Gastroesophageal sphincter (tissue), 2 donors: ENCODE measurements around the gene MICALL2.

Source experiments
- EP300 ChIP-seq: sonication (generic); formaldehyde crosslinking; IDR thresholded peaks from one replicate; pipeline ENCODE4 v1.6.1; 2017; ENCODE audit warnings: antibody characterized with exemption, mild to moderate bottlenecking
- POLR2AphosphoS5 ChIP-seq: sonication (generic); formaldehyde crosslinking; IDR thresholded peaks from one replicate; pipeline ENCODE4 v1.6.1; 2017; ENCODE audit warnings: antibody characterized with exemption

DNA sequence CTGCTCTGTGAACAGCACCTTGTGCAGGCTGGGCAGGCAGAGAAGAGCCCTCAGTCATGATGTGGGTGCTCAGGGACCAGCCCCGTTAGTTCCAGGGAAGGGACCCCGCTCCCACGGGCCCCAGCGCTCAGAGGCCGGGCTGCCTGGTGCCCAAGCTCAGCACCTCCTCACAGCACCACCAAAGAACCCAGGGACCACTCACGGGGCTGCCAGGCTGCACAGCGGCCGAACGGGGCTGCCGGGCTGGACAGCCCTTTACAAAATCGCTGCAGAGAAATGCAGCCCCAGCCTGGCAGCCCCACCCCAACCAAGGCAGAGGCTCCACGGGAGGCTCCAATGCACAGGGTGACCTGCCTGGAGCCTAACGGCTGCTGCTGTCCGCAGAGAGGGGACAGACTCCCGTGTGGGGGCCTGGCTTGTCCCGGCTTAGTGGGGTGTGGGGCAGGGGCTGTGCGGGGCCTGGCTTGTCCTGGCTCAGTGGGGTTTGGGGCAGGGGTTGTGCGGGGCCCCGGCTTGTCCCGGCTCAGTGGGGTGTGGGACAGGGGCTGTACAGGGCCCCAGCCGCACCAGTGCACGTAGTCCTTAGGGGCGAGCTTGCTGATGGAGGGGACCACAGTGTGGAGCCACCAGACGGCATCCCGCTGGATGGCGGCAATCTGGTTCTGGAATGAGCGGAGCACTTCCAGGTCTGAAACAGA lies 35.7 kb upstream of the MICALL2 start:
- TF ChIP-seq EP300 (no peak), POLR2AphosphoS5 (no peak)
